ENCODE data around the gene CPED1. TPM values are rescaled to one million over a fixed set of nuclear protein-coding genes. Genes with fewer than 3 reads are reported as not detected.

The CPED1 gene
- total and polyA plus RNA-seq, 5 donors = 3.9 to 31.1 (median 28.0) TPM

- intact Hi-C loops (cut with DNase I) = no loop called here
- WGBS = 76% methylated on average over 4 of the region's 4 CpGs
- Histone ChIP-seq H3K9me3 (ENCODE audit: control insufficient read depth, low read length) (no peaks in the 10 kb centered on the region), H3K27me3 (ENCODE audit: control insufficient read depth, insufficient read depth) (no peaks in the 10 kb centered on the region), H3K4me3 (ENCODE audit: low read length) (no peak overlapping the region), H3K27ac (ENCODE audit: low read length) (no peak overlapping the region), H3K4me1 (ENCODE audit: control insufficient read depth, insufficient read depth, low read length) (peaks cover 3% of the 10 kb centered on the region)
- no peak for DNase-seq
- ATAC-seq = no peak
These were observed 55.1 kb downstream of the CPED1 start for GRCh38 chr7:121043314-121044234.

DNA sequence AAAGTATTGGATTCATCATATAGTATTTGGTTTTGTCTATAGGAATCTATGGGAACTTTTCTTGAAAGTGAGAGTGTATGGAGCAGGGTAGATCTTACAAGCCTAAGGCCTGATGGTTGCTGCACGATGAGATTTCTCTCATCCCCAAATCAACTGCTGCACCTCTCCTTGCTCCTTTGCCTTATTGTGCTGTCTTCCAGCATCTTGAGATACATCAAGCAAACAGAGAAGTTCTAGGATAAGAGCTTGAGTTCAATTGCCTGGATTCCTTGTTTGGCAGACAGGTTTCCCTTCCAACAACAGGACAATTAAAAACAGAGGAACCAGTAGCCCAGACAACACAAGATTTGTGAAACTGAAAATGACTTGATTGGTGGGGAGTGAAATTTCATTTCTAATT lies 56.6 kb downstream of the CPED1 start:
- DNase-seq (no peak), ATAC-seq (no peak)
- 76% methylated on average over 1 of the region's 1 CpG for WGBS
- Histone ChIP-seq H3K4me1 (ENCODE audit: control insufficient read depth, insufficient read depth, low read length) (peaks cover 6% of the 10 kb centered on the region), H3K27me3 (ENCODE audit: control insufficient read depth, insufficient read depth) (no peaks in the 10 kb centered on the region), H3K27ac (ENCODE audit: low read length) (no peak overlapping the region), H3K9me3 (ENCODE audit: control insufficient read depth, low read length) (no peaks in the 10 kb centered on the region), H3K4me3 (ENCODE audit: low read length) (no peak overlapping the region)
- intact Hi-C loops (cut with DNase I) = no loop called here

- Histone ChIP-seq H3K4me3 (ENCODE audit: low read length) (no peak overlapping the region), H3K9me3 (ENCODE audit: control insufficient read depth, low read length) (no peaks in the 10 kb centered on the region), H3K27ac (ENCODE audit: low read length) (no peak overlapping the region), H3K4me1 (ENCODE audit: control insufficient read depth, insufficient read depth, low read length) (peaks cover 6% of the 10 kb centered on the region), H3K27me3 (ENCODE audit: control insufficient read depth, insufficient read depth) (no peaks in the 10 kb centered on the region)
- 72% methylated on average over 4 of the region's 4 CpGs for WGBS
- ATAC-seq (no peak), DNase-seq (no peak)
- intact Hi-C loops (cut with DNase I) = no loop called here
These were observed 57.5 kb downstream of the CPED1 start for GRCh38 chr7:121046009-121046408.

DNA sequence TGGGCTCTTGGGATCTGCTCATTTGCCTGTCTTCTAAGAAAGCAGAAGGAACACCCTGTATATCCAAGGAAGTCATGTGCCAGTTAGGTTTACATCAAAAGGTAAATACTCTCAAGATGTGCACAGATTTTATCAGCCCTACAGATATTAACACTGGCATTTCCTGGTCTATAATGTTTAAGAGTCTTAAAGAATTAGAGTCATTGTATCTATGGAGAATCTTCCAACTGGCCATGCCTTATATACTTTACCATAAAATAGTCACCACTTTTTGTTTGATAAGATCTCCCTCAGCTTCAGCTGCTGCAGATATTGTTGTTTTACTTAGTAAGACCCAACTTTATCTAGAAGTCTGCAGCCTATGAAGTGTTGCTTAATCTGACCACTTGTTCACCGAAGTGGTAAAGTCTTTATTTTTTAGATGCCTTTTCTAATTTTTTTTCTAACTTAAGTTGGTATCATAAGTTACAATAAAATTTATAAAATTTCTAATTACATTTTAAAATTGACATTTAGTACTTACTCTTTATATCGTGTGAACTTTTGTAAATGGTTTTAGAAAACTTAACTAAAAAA lies 58.5 kb downstream of the CPED1 start:
- no peak overlapping the region for H3K27ac ChIP-seq (ENCODE audit: low read length)
- intact Hi-C loops (cut with DNase I) = no loop called here
- 86% methylated on average over 2 of the region's 2 CpGs for WGBS

DNA sequence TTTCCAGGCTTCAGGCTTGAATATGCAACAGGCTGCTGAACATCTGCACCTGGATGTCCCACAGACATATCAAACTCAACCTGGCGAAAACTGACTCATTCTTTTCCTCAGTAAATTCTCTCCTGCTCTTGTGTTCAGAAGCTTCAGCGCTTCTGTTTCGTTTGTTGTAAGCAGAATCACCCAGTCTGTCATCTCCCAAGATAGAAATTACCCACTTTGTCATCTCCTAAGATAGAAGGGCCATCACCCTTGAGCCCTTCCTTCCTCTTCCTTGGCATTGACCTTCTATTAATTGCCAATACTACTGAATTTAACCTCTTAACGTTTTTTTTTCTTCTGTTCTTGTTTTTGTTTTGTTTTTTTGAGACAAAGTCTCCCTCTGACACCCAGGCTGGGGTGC lies 59.7 kb downstream of the CPED1 start:
- 69% methylated on average over 4 of the region's 4 CpGs for WGBS
- Histone ChIP-seq H3K27ac (ENCODE audit: low read length) (no peak overlapping the region), H3K4me1 (ENCODE audit: control insufficient read depth, insufficient read depth, low read length) (peaks cover 6% of the 10 kb centered on the region), H3K27me3 (ENCODE audit: control insufficient read depth, insufficient read depth) (no peaks in the 10 kb centered on the region), H3K9me3 (ENCODE audit: control insufficient read depth, low read length) (no peaks in the 10 kb centered on the region), H3K4me3 (ENCODE audit: low read length) (no peak overlapping the region)
- no peak for DNase-seq
- ATAC-seq = no peak
- intact Hi-C loops (cut with DNase I) = no loop called here

More for the DNA sequence above, 58.5 kb downstream of the CPED1 start:
- no peak for DNase-seq
- ATAC-seq = no peak
- Histone ChIP-seq H3K4me1 (ENCODE audit: control insufficient read depth, insufficient read depth, low read length) (peaks cover 6% of the 10 kb centered on the region), H3K9me3 (ENCODE audit: control insufficient read depth, low read length) (no peaks in the 10 kb centered on the region), H3K27me3 (ENCODE audit: control insufficient read depth, insufficient read depth) (no peaks in the 10 kb centered on the region), H3K4me3 (ENCODE audit: low read length) (no peak overlapping the region)

GRCh38 chr7:121049028-121049791 lies 60.7 kb downstream of the CPED1 start:
- no peaks in the 10 kb centered on the region for H3K27me3 ChIP-seq (ENCODE audit: control insufficient read depth, insufficient read depth)
- WGBS = 84% methylated on average over 3 of the region's 3 CpGs
- H3K4me3 ChIP-seq (ENCODE audit: low read length) = no peak overlapping the region
- intact Hi-C loops (cut with DNase I) = no loop called here
- no peaks in the 10 kb centered on the region for H3K9me3 ChIP-seq (ENCODE audit: control insufficient read depth, low read length)
- peaks cover 6% of the 10 kb centered on the region for H3K4me1 ChIP-seq (ENCODE audit: control insufficient read depth, insufficient read depth, low read length)
- DNase-seq (no peak), ATAC-seq (no peak)
- no peak overlapping the region for H3K27ac ChIP-seq (ENCODE audit: low read length)

DNA sequence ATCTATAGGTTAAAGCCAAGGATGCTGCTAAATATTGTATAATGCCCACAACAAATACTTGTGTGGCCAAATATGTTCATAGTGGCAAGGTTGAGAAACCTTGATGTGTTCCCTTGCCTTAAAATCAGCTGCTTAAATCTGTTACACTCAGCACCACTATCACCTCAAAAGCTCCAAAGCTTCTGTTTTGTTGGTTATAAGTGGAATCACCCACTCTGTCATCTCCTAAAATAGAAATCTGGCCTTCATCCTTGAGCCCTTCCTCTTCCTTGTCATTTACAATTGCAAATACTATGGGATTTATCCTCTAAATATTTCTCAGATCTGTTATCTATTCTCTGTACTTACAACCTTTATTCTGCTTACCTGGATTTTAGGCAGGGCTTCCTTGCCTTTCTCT lies 61.4 kb downstream of the CPED1 start:
- H3K4me1 ChIP-seq (ENCODE audit: control insufficient read depth, insufficient read depth, low read length) = peaks cover 6% of the 10 kb centered on the region
- ATAC-seq = no peak
- H3K27me3 ChIP-seq (ENCODE audit: control insufficient read depth, insufficient read depth) = no peaks in the 10 kb centered on the region
- DNase-seq = no peak
- H3K27ac ChIP-seq (ENCODE audit: low read length) = no peak overlapping the region
- no peaks in the 10 kb centered on the region for H3K9me3 ChIP-seq (ENCODE audit: control insufficient read depth, low read length)
- intact Hi-C loops (cut with DNase I) = no loop called here
- H3K4me3 ChIP-seq (ENCODE audit: low read length) = no peak overlapping the region

DNA sequence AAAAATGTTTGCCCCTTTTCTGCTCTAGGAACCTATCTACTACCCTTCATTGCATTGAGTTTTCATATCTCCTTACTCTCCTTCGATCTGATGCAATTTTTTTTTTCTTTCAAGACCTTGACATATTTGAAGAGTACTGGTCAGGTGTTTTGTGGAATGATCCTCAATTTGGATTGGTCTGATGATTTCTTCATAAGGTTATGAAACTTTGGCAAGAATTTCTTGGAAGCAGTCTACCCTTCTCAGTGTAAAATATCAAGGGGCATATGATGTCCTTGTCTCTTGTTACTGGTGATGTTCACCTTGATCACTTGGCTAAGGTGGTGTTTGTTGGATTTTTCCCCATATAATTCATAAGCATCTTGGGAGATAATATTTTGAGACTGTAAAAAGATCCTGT lies 64.7 kb downstream of the CPED1 start:
- ATAC-seq (no peak), DNase-seq (no peak)
- no peak overlapping the region for H3K27ac ChIP-seq (ENCODE audit: low read length)
- no peaks in the 10 kb centered on the region for H3K9me3 ChIP-seq (ENCODE audit: control insufficient read depth, low read length)
- no peak overlapping the region for H3K4me3 ChIP-seq (ENCODE audit: low read length)
- H3K4me1 ChIP-seq (ENCODE audit: control insufficient read depth, insufficient read depth, low read length) = peaks cover 3% of the 10 kb centered on the region
- intact Hi-C loops (cut with DNase I) = no loop called here
- H3K27me3 ChIP-seq (ENCODE audit: control insufficient read depth, insufficient read depth) = no peaks in the 10 kb centered on the region
- WGBS = 92% methylated on average over 1 of the region's 1 CpG

DNA sequence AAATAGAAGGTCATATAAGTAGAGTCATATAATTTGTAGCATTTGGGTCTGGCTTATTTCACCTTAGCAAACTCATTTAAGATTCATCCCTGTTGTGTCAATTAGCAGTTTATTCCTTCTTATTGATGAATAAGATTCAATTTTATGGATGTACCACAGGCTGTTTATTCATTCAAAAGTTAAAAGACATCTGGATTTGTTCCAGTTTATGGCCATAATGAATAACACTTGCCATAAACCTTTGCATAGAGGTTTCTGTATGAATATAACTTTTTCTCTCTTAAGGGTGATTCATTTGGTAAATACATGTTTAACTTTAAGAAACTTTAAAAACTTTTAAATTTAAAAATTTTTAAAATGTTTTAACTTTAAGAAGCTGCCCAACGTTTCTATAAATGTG lies 66.4 kb downstream of the CPED1 start:
- 82% methylated on average over 1 of the region's 1 CpG for WGBS
- Histone ChIP-seq H3K9me3 (ENCODE audit: control insufficient read depth, low read length) (no peaks in the 10 kb centered on the region), H3K27ac (ENCODE audit: low read length) (no peak overlapping the region), H3K4me3 (ENCODE audit: low read length) (no peak overlapping the region), H3K27me3 (ENCODE audit: control insufficient read depth, insufficient read depth) (no peaks in the 10 kb centered on the region), H3K4me1 (ENCODE audit: control insufficient read depth, insufficient read depth, low read length) (no peaks in the 10 kb centered on the region)
- intact Hi-C loops (cut with DNase I) = no loop called here
- DNase-seq (no peak), ATAC-seq (no peak)

- Histone ChIP-seq H3K4me3 (ENCODE audit: low read length) (no peak overlapping the region), H3K9me3 (ENCODE audit: control insufficient read depth, low read length) (no peaks in the 10 kb centered on the region), H3K27ac (ENCODE audit: low read length) (no peak overlapping the region), H3K27me3 (ENCODE audit: control insufficient read depth, insufficient read depth) (no peaks in the 10 kb centered on the region), H3K4me1 (ENCODE audit: control insufficient read depth, insufficient read depth, low read length) (no peaks in the 10 kb centered on the region)
- WGBS = 95% methylated on average over 5 of the region's 5 CpGs
- ATAC-seq (no peak), DNase-seq (no peak)
- intact Hi-C loops (cut with DNase I) = no loop called here
These were observed 69.4 kb downstream of the CPED1 start for GRCh38 chr7:121057878-121058277.

DNA sequence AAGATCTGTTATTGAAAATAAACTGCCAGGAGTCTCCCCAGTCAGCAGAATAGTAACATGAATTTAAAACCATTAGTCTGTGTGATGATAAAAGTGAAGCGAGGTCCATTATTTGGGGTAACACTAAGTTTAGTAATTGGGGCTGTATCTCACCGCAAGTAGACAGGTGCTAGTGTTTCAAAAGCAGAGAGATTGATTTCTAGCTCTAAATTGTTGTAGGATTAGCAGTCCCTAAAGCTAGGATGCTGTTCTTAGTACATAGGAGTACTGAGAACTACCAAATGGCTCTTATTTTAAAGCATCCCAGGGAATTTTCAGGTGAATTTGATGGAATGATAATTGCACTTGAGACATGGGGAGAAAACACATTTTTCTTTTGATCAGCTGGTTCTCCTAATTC lies 70.5 kb downstream of the CPED1 start:
- ATAC-seq (no peak), DNase-seq (no peak)
- Histone ChIP-seq H3K27me3 (ENCODE audit: control insufficient read depth, insufficient read depth) (no peaks in the 10 kb centered on the region), H3K4me3 (ENCODE audit: low read length) (no peak overlapping the region), H3K27ac (ENCODE audit: low read length) (no peak overlapping the region), H3K4me1 (ENCODE audit: control insufficient read depth, insufficient read depth, low read length) (no peaks in the 10 kb centered on the region), H3K9me3 (ENCODE audit: control insufficient read depth, low read length) (no peaks in the 10 kb centered on the region)
- intact Hi-C loops (cut with DNase I) = no loop called here
- 98% methylated on average over 2 of the region's 2 CpGs for WGBS
